Activated naive CD8-positive, alpha-beta T cell treated with anti-CD3 and anti-CD28 coated beads for 36 hours (primary cell): ENCODE measurements around the gene NOB1. TPM values are rescaled to one million over a fixed set of nuclear protein-coding genes. Genes with fewer than 3 reads are reported as not detected.
A peak's percentile ranks its signal among the peaks of the same experiment; 100 is the strongest.
"Not testable (repeated sequence)": the region's sequence is repeated elsewhere in the genome, so short reads cannot be mapped to it uniquely, and the experiment has no call there.

Experiments
- DNase-seq: peaks from one replicate; pipeline ENCODE4 v3.0.0; 2021
- H3K27ac Mint-ChIP-seq: one replicate; pipeline ENCODE4 v1.8.0; 2022; ENCODE audit warnings: mild to moderate bottlenecking, moderate library complexity, mixed read lengths
- H3K27me3 Mint-ChIP-seq: one replicate; pipeline ENCODE4 v1.8.0; 2022; ENCODE audit warnings: mild to moderate bottlenecking, mixed read lengths
- H3K36me3 Mint-ChIP-seq: one replicate; pipeline ENCODE4 v1.8.0; 2021; ENCODE audit warnings: mild to moderate bottlenecking, mixed read lengths
- H3K4me1 Mint-ChIP-seq: one replicate; pipeline ENCODE4 v1.8.0; 2021; ENCODE audit warnings: mixed read lengths
- H3K4me3 Mint-ChIP-seq: one replicate; pipeline ENCODE4 v1.8.0; 2022; ENCODE audit warnings: mild to moderate bottlenecking, moderate library complexity, mixed read lengths
- H3K9me3 Mint-ChIP-seq: one replicate; pipeline ENCODE4 v1.8.0; 2022; ENCODE audit warnings: mixed read lengths
- total RNA-seq, 2 experiments: library from RNA; stranded (reverse); gene quantifications; one replicate each; pipeline ENCODE4 v1.2.3, GENCODE V29; 2021

The NOB1 gene
- total RNA-seq, 2 experiments from 2014 or later = 152 to 165 TPM

GRCh38 chr16:69769404-69769803, 14.7 kb upstream of the NOB1 start:
- no peak for DNase-seq
- Mint-ChIP-seq H3K27ac (no peak overlapping the region), H3K4me3 (no peak overlapping the region), H3K36me3 (peaks cover 16% of the 10 kb centered on the region), H3K27me3 (no peaks in the 10 kb centered on the region), H3K9me3 (no peaks in the 10 kb centered on the region), H3K4me1 (peaks cover 47% of the 10 kb centered on the region)

DNA sequence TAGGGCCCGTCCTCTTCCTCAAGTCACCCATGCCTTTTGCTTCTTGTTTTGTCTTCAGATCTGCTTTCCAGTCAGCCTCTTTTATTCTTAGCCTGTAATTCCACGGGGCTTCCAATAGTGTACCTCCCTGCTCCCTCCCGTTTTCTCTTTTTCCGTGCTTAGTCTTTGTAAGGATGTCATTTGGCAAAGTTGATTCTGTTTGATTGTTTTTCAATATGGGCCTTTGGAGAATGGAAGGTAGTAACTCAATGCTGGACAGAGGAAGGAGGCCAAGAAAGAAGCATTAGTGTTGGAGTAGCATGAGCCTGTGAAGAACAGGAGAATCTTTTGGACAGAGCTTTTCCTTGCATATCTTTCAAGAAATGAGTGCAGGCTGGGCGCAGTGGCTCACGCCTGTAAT, 13.9 kb upstream of the NOB1 start:
- Mint-ChIP-seq H3K9me3 (no peaks in the 10 kb centered on the region), H3K27ac (no peak overlapping the region), H3K27me3 (no peaks in the 10 kb centered on the region), H3K4me3 (no peak overlapping the region), H3K4me1 (peaks cover 44% of the 10 kb centered on the region), H3K36me3 (peaks cover 11% of the 10 kb centered on the region)
- no peak for DNase-seq

GRCh38 chr16:69767459-69768229, 12.9 kb upstream of the NOB1 start:
- no peak for DNase-seq
- no peak overlapping the region for H3K4me3 Mint-ChIP-seq
- no peaks in the 10 kb centered on the region for H3K27me3 Mint-ChIP-seq
- H3K9me3 Mint-ChIP-seq = no peaks in the 10 kb centered on the region
- H3K27ac Mint-ChIP-seq = no peak overlapping the region
- peaks cover 7% of the 10 kb centered on the region for H3K36me3 Mint-ChIP-seq
- peaks cover 43% of the 10 kb centered on the region for H3K4me1 Mint-ChIP-seq

- Mint-ChIP-seq H3K4me3 (peak overlapping the region; percentile 93), H3K4me1 (peaks cover 26% of the 10 kb centered on the region), H3K27me3 (peaks cover 3% of the 10 kb centered on the region), H3K36me3 (peaks cover 7% of the 10 kb centered on the region), H3K27ac (peak overlapping the region; percentile 76), H3K9me3 (no peaks in the 10 kb centered on the region)
- DNase-seq = no peak
Measured at GRCh38 chr16:69763599-69763942, 8.8 kb upstream of the NOB1 start.

DNA sequence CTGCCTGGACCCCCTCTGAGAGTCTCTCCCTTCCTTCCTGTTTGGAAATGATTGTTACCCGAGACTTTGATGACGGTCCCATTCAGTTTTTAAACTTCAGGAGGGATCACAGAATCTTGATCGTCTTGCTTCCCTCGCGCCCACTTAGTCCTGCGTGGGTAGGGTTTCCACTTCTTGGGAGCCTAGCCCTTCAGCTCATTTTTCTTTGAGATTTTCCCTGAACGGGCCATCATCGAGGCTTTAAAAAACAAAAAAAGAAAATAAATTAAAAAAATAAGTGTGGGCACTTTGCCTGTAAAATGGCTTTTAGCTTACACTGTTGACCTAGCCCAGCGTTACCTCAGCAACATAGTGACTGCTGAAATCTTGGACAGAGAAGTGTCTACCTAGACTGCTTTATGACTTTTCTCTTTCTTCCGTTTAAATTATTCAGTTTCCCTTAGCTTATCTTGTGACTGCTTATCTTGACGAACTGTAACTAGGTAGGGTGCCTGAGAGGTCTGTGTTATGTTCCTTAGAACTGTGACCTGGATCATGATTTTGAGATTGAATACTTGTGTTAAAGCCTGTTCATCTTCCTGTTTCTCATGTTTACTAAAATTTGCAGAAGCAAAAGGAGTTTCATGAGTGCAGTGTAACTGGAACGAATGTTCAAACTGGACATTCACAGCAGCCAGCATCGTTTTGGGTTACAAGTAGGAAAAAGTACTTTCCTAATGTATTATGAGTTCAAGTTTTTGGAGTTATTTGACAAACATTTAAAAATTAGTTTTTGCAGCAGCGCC, 8.3 kb upstream of the NOB1 start:
- no peaks in the 10 kb centered on the region for H3K9me3 Mint-ChIP-seq
- H3K36me3 Mint-ChIP-seq = peaks cover 7% of the 10 kb centered on the region
- peak overlapping the region; percentile 92 for H3K27ac Mint-ChIP-seq
- peaks cover 25% of the 10 kb centered on the region for H3K4me1 Mint-ChIP-seq
- H3K27me3 Mint-ChIP-seq = peaks cover 3% of the 10 kb centered on the region
- DNase-seq = no peak
- H3K4me3 Mint-ChIP-seq = peak overlapping the region; percentile 93

- H3K4me1 Mint-ChIP-seq = peaks cover 21% of the 10 kb centered on the region
- H3K36me3 Mint-ChIP-seq = peaks cover 4% of the 10 kb centered on the region
- H3K27me3 Mint-ChIP-seq = peaks cover 3% of the 10 kb centered on the region
Measured at GRCh38 chr16:69761983-69762813, 7.5 kb upstream of the NOB1 start, which contains the start of gene WWP2. TSS of gene WWP2 (plus strand) at chr16:69762332. CDS start at chr16:69787011, 24,679 bp downstream.

GRCh38 chr16:69757375-69757774, 2.6 kb upstream of the NOB1 start:
- Mint-ChIP-seq H3K4me1 (peaks cover 15% of the 10 kb centered on the region), H3K36me3 (peaks cover 20% of the 10 kb centered on the region)
- not testable (repeated sequence) for H3K27ac Mint-ChIP-seq, H3K4me3 Mint-ChIP-seq, DNase-seq, H3K9me3 Mint-ChIP-seq, H3K27me3 Mint-ChIP-seq

More at GRCh38 chr16:69761983-69762813, 7.5 kb upstream of the NOB1 start, which contains the start of gene WWP2:
- Mint-ChIP-seq H3K27ac (peak within 1 kb of the TSS; percentile 92), H3K4me3 (peak within 1 kb of the TSS; percentile 93), H3K9me3 (no peaks in the 10 kb centered on the region)
- DNase-seq = peak; percentile 81

GRCh38 chr16:69756705-69757104, 2.0 kb upstream of the NOB1 start:
- no peak for DNase-seq
- Mint-ChIP-seq H3K27me3 (no peaks in the 10 kb centered on the region), H3K36me3 (peaks cover 26% of the 10 kb centered on the region), H3K4me1 (peaks cover 22% of the 10 kb centered on the region), H3K9me3 (no peaks in the 10 kb centered on the region), H3K27ac (no peak overlapping the region), H3K4me3 (no peak overlapping the region)

DNA sequence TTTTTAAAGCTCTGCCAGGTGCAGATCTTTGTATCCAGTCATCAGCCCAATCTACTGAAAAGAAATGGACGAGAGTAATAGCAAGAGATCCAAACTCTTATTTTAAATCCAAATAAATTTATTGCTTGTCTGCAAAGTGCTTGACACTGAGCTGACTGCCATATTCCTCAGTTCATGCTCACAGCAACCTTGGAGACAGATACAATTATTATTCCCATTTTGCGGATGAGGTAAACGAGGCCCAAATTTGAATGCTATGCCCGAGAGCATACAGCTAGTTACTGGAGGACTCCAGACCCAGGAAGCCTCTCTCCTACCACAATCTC, 620 bp downstream of the NOB1 start:
- Mint-ChIP-seq H3K36me3 (peaks cover 38% of the 10 kb centered on the region), H3K27ac (peak overlapping the region; percentile 99), H3K9me3 (no peaks in the 10 kb centered on the region), H3K27me3 (no peaks in the 10 kb centered on the region), H3K4me1 (peaks cover 20% of the 10 kb centered on the region), H3K4me3 (peak overlapping the region; percentile 99)
- DNase-seq = no peak

DNA sequence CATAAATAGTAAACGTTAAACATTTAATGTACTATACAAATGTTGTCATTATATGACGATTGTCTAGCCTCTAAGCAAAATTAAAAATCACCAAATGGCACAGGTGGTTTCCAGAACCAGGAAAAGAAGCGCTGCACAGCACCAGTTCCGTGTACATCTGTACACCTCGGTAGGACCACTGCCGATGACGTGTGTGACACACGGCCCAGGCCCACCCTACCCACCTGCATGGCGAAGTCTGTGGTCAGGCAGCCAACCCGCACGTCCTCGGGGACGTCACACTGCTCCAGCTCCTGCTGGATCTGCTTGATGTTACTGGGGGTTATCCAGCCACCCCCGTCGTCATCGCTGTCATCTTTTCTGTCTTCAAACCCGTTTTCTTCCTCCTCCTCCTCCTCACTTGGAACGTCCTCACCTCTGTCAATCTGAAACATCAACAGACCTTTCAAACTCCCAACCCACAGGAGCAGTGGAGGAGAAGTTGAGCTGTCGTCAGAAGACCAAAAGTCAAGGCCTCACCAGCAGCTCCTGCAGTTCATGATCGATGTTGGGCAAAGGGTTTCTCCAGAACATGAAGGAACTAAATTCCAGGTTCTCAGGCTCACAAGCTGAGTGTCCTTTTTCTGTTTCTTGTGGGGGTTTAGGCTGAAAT, 5.9 kb downstream of the NOB1 start:
- H3K9me3 Mint-ChIP-seq = no peaks in the 10 kb centered on the region
- peaks cover 57% of the 10 kb centered on the region for H3K36me3 Mint-ChIP-seq
- no peak for DNase-seq
- no peaks in the 10 kb centered on the region for H3K27me3 Mint-ChIP-seq
- H3K4me3 Mint-ChIP-seq = no peak overlapping the region
- H3K27ac Mint-ChIP-seq = no peak overlapping the region
- peaks cover 18% of the 10 kb centered on the region for H3K4me1 Mint-ChIP-seq

DNA sequence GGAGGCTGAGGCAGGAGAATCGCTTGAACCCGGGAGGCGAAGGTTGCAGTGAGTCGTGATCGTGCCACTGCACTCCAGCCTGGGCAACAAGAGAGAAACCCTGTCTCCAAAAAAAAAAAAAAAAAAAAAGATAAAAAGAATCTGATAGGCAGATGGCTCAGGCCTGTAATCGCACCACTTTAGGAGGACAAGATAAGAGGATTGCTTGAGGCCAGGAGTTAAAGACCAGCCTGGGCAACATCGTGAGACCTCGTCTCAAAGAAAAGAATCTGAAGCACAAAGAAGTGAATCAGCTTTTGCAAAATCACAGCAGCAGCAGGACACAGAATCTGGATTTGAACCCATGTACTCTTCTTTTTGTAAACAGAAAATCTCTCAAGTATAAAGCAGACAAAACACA, 7.6 kb downstream of the NOB1 start:
- no peaks in the 10 kb centered on the region for H3K27me3 Mint-ChIP-seq
- H3K4me1 Mint-ChIP-seq = peaks cover 5% of the 10 kb centered on the region
- H3K27ac Mint-ChIP-seq = peak overlapping the region; percentile 40
- H3K36me3 Mint-ChIP-seq = peaks cover 51% of the 10 kb centered on the region
- H3K9me3 Mint-ChIP-seq = no peaks in the 10 kb centered on the region
- H3K4me3 Mint-ChIP-seq = no peak overlapping the region
- DNase-seq = no peak

DNA sequence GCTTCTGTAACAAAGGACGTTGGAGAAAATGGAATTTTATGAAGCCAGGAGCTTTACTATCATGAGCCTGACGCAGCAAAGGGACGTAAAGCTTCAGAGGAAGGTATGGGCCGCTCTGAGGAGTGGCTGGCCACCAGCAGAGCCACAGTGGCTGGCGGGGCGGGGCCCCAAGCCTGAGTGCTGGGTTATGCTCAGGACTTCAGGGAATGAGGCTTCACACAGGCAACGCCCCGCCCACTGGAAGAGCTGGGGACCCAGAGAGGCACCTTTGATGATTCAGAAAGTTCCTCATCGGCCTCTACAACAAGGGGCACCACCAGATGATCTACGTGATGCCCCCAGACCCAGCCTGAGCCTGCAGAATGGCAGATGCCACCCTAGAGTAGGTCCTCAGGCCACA, 8.8 kb downstream of the NOB1 start:
- no peak for DNase-seq
- H3K4me3 Mint-ChIP-seq = no peak overlapping the region
- H3K27ac Mint-ChIP-seq = no peak overlapping the region
- no peaks in the 10 kb centered on the region for H3K27me3 Mint-ChIP-seq
- H3K4me1 Mint-ChIP-seq = peaks cover 3% of the 10 kb centered on the region
- H3K36me3 Mint-ChIP-seq = peaks cover 47% of the 10 kb centered on the region
- H3K9me3 Mint-ChIP-seq = no peaks in the 10 kb centered on the region

DNA sequence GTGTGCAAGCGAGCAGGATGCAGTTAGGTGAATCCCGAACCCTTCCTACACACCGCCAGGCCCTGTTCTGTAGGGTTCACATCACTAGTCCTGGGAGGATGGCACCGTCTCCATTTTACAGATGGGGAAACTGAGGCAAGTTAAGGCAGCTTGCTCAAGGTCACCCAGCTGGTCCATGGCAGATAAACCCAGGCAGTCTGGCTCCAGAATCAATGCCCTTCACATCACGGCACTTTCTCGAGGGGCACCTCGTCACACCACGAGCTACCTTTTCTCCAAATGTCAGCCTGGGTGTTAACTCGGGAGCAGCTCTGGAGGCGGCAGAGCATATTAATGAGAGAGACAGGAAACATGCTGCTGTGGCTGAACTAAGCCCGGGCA, 9.5 kb downstream of the NOB1 start:
- Mint-ChIP-seq H3K27me3 (no peaks in the 10 kb centered on the region), H3K9me3 (no peaks in the 10 kb centered on the region), H3K27ac (no peak overlapping the region), H3K4me3 (no peak overlapping the region), H3K36me3 (peaks cover 50% of the 10 kb centered on the region), H3K4me1 (peaks cover 3% of the 10 kb centered on the region)
- no peak for DNase-seq

GRCh38 chr16:69744363-69745231, 10.1 kb downstream of the NOB1 start:
- DNase-seq = no peak
- H3K4me3 Mint-ChIP-seq = no peak overlapping the region
- H3K4me1 Mint-ChIP-seq = peaks cover 3% of the 10 kb centered on the region
- H3K27me3 Mint-ChIP-seq = no peaks in the 10 kb centered on the region
- no peak overlapping the region for H3K27ac Mint-ChIP-seq
- H3K36me3 Mint-ChIP-seq = peaks cover 54% of the 10 kb centered on the region
- H3K9me3 Mint-ChIP-seq = no peaks in the 10 kb centered on the region
